Stimulated activated CD4-positive, alpha-beta T cell treated with anti-CD3 and anti-CD28 coated beads, Interleukin-1b, Interleukin-23, amount 100 ng/mL, for 48 hours (primary cell): ENCODE data around the gene PDE3B.
A peak's percentile ranks its signal among the peaks of the same experiment; 100 is the strongest.
"Not testable (repeated sequence)": the region's sequence is repeated elsewhere in the genome, so short reads cannot be mapped to it uniquely, and the experiment has no call there.

Experiments used
- DNase-seq: peaks from one replicate; pipeline ENCODE4 v3.0.0-alpha.2; 2020

The PDE3B gene

DNA sequence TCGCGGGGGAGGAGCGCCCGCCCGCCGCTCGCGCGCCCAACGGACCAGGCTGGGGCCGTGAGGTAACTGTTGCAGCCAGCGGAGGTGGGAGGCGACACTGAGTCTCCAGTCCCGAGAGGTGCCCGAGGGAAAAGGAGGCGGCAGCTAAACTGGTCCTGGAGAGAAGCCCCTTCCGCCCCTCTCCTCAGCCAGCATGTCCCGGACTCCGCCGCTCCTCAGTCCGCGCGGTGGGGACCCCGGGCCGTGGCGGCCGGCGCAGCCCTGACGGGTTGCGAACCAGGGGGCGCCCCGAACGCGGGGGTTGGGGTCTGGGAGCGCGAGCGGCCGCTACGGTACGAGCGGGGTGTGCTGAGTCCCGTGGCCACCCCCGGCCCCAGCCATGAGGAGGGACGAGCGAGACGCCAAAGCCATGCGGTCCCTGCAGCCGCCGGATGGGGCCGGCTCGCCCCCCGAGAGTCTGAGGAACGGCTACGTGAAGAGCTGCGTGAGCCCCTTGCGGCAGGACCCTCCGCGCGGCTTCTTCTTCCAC, at the start of gene PDE3B:
Gene PDE3B (plus strand): TSS at position 108 of the 529 bp plus-strand sequence. CDS start 272 bp downstream, at position 380.
- peak; percentile 79 for DNase-seq

GRCh38 chr11:14595261-14595660, 48.3 kb upstream of the PDE3B start:
- not testable (repeated sequence) for DNase-seq

- no peak for DNase-seq
Measured at GRCh38 chr11:14607713-14608112, 35.9 kb upstream of the PDE3B start.

GRCh38 chr11:14609902-14610301, 33.7 kb upstream of the PDE3B start:
- DNase-seq, result no peak

- DNase-seq, result peak; percentile 13
Measured at GRCh38 chr11:14611939-14612338, 31.7 kb upstream of the PDE3B start.

- DNase-seq, result no peak
Measured at GRCh38 chr11:14612694-14613093, 30.9 kb upstream of the PDE3B start.

DNA sequence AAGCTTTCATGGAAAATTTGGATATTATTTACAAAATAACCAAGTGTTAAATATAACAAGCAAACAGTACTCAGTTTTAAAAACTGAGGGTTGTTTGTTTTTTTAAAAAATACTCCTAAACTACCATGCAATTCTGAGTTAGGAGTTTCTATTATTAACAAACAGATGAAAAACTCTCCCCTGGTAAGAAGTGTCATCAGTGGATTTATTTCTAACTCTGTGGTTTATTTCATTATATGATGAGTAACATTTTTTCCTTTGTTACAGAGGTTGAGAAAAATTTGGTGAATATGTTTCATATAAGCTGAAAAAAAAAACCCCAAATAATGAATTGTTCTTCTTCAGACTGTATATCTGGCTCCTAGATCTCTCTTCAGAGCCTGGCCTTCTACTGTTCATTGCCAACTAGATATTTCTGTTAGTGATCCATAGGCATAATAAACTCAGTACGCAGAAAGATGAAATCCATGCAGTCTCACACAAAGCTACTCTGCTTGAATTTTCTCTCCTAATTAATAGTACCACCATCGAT, 29.4 kb upstream of the PDE3B start:
- DNase-seq, result no peak

DNA sequence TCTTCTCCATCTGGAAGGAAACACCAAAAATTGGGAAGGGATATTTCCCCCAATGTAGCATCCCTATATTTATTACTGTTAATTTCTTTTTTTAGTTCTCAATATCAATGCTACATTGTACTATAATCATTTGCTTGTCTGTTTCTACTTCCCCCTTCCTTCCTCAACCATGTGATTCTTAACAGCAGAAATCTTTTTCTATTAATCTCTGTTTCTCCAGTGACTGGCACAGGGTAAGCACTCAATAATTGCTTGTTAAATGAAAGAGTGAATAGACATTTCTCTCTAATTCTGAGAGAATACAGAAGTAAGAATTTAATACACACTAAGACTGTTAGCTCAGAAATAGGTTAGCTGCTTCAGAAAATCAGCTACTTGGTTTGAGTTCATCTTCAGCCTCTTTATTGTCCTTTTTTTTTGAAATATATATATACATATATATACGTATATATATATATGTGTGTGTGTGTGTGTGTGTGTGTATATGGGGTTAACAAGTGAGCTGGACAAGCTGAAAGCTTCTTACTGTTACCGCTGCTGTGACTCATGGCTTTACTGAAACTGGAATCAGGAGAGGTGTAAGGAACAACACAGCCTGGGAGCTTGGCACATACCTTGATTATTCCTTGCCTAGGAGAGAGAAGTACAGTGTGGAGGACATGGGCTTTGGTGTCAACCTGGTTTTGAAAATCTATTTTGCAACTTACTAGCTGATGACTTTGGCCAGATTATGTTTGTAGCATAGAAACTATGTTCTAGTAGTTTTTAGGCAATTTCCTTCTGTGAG, 26.2 kb upstream of the PDE3B start:
- DNase-seq, result no peak

DNA sequence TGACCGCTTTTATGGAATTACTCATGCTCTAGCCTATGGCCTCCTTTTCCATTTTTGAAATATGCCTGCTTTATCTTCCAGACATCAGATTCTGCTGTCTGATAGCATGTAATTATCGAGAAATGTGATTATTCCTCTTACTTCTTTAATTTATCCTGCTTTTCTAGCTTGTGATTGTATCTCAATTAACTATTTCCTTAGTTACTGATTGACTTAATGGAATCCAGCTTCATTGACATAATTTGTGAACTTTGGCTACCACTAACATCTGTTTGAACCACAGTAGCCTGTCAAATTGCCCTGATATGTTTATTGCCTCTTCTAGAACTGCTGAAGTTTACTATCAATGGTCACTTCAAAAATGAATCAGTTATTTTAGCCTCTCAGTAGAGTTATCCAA, 25.5 kb upstream of the PDE3B start:
- no peak for DNase-seq

- DNase-seq, result no peak
Measured at GRCh38 chr11:14619603-14620531, 23.7 kb upstream of the PDE3B start.

- no peak for DNase-seq
Measured at GRCh38 chr11:14622223-14622954, 21.2 kb upstream of the PDE3B start.

- DNase-seq, result no peak
Measured at GRCh38 chr11:14623036-14623435, 20.6 kb upstream of the PDE3B start.

GRCh38 chr11:14625586-14626205, 17.9 kb upstream of the PDE3B start:
- DNase-seq, result no peak

GRCh38 chr11:14626650-14627049, 17.0 kb upstream of the PDE3B start:
- DNase-seq, result no peak

GRCh38 chr11:14633506-14634224, 9.9 kb upstream of the PDE3B start:
- not testable (repeated sequence) for DNase-seq

DNA sequence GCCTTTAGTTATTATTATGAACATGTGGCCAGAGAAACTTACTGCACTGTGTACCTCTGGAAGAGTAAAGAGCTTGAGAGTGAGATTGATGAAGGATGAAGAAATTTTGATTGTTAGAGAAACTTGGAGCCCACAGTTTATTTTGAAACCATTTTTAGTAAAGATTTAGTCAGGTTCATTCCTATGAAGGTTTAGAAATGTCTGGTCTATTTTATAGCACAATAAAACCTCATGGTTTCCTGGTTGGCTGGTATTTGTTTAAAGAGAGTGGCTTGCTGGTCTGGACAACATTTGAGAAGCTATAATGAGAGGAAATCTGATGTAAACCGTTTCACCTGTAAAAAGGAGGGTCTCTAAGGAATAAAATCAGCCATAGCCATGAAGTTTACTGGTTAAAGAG, 8.8 kb upstream of the PDE3B start:
- no peak for DNase-seq

DNA sequence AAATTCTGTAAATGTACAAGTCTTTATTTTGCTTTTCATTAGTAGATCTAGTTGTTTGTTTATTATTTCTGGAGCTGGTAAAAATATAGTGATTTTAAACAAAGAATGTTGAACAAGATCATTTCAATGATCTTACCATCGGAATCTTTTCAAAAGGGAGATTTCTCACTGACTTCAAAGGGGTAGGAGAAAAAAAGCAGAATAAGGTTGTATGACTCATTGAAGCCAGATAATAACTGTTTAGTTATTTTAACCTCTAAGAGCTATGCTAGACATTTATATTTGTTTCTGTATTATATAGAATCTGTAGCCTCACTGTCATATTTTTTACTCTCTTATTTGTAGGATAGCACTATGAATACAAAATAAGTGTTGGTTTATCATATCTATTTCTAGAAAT, 8.1 kb upstream of the PDE3B start:
- no peak for DNase-seq

DNA sequence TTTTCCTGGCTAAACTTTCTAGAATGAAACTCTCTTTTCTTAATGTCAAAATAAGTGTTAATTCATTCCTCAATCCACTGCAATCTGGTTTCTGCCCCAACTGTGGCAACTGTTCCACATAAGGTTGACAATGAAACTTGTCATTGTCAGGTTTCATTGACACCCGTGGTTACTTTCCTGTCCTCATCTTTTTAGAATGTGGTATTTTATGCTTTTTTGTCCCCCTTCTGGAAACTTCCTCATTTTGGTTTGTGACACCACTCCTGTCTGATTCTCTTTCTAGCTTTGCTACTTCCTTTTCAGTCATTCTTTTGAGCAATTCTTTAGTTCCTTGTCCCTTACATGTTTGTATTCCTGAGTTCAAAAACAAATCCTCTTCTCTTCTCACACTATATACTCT, 7.5 kb upstream of the PDE3B start:
- DNase-seq, result no peak

GRCh38 chr11:14637868-14638409, 5.7 kb upstream of the PDE3B start:
- no peak for DNase-seq

DNA sequence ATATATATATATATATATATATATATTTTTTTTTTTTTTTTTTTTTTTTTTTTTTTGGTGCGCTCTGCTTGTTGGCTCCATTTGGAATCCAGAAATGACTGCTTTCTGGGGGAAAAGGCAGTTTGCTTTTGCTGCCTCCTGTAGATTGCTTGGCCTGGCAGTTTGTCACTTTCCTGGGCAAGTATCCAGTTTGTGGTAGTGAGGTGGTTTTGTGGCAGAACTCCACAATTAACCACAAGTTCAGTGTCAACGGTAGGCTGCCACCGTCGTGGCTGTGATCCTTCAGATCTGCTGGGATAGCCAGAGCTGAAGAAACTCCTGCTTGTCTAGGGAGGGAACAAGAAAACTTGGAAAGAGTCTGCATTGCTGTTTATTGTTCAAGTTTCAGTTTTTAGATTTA, 5.0 kb upstream of the PDE3B start:
- DNase-seq, result no peak

DNA sequence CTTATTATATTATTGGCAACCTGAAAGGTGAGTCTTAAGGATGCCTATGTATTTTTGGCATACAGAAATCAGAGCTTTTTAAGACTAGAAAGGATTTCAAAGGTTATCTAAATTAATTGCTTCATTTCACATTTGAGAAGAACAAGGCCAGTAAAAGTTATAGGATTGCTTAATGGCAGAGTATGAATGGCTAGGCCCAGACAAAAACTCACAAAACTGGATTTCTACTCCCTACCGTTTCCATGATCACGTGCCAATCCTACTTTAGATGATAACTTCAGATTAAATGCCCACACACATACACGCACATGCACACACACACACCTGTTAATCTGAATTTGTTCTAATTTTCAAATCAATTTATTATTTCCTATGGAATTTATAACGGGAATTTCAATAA, 1.8 kb upstream of the PDE3B start:
- no peak for DNase-seq
